Sciatic nerve (tissue), 2 donors: ENCODE results near the gene PRRC2B. TPM values are rescaled to one million over a fixed set of nuclear protein-coding genes. Genes with fewer than 3 reads are reported as not detected.

ENCODE experiments used
- ATAC-seq: fragments of 200-7000 bp; cut with Tn5 transposase; one replicate; pipeline ENCODE4 v1.9.1; 2020; ENCODE audit warnings: mild to moderate bottlenecking, moderate library complexity
- DNase-seq: peaks from one replicate; pipeline ENCODE4 v3.0.0-alpha.2; 2020; ENCODE audit warnings: low spot score
- intact Hi-C: fragments of 100-400 bp; cut with DNase I; formaldehyde crosslinking; loops from one replicate; pipeline ENCODE4 v1.14.2; 2022
- total RNA-seq: library from RNA; stranded (reverse); fragmentation: NEBNext Ultra II Directional; extraction: Animal tissue kit (Norgen Biotek cat#: 25700); gene quantifications from one replicate; pipeline ENCODE4 v1.2.1, GENCODE V29; 2021
- donor health status: DM: no; HTN: no; CAD: no.
- donor health status: DM: no; HTN: no; CAD: no.

PRRC2B gene
- total RNA-seq, 1 donor from 2014 or later = 252 TPM

- DNase-seq = peak; percentile 77
- ATAC-seq = peak; percentile 82
- intact Hi-C loops = no loop called here
These were observed 29.3 kb downstream of the PRRC2B start for GRCh38 chr9:131423171-131423581.

GRCh38 chr9:131426545-131426944 is 32.7 kb downstream of the PRRC2B start:
- DNase-seq (no peak), ATAC-seq (no peak)
- intact Hi-C loops = no loop called here

GRCh38 chr9:131429121-131430012 is 35.5 kb downstream of the PRRC2B start:
- intact Hi-C loops = no loop called here
- ATAC-seq (no peak), DNase-seq (no peak)

- intact Hi-C loops = no loop called here
These were observed 38.2 kb downstream of the PRRC2B start for GRCh38 chr9:131432050-131432449.

GRCh38 chr9:131432597-131433301 is 38.9 kb downstream of the PRRC2B start:
- intact Hi-C loops = no loop called here

More at GRCh38 chr9:131432050-131432449, 38.2 kb downstream of the PRRC2B start:
- no peak for ATAC-seq
- DNase-seq = no peak

GRCh38 chr9:131433302-131433854 is 39.5 kb downstream of the PRRC2B start:
- intact Hi-C loops = no loop called here
- DNase-seq = no peak
- ATAC-seq = no peak

More at GRCh38 chr9:131432597-131433301, 38.9 kb downstream of the PRRC2B start:
- ATAC-seq (no peak), DNase-seq (no peak)

- intact Hi-C loops = no loop called here
- DNase-seq (no peak), ATAC-seq (no peak)
These were observed 40.8 kb downstream of the PRRC2B start for GRCh38 chr9:131434673-131435072.

GRCh38 chr9:131436376-131436775 is 42.5 kb downstream of the PRRC2B start:
- peak; percentile 95 for ATAC-seq
- intact Hi-C loops = no loop called here
- DNase-seq = no peak

GRCh38 chr9:131436865-131437271 is 43.0 kb downstream of the PRRC2B start:
- ATAC-seq (no peak), DNase-seq (no peak)
- intact Hi-C loops = no loop called here

- no peak for ATAC-seq
- intact Hi-C loops = no loop called here
- peak; percentile 22 for DNase-seq
These were observed 44.3 kb downstream of the PRRC2B start for GRCh38 chr9:131438190-131438589.

- intact Hi-C loops = no loop called here
- DNase-seq = no peak
- ATAC-seq = no peak
These were observed 45.3 kb downstream of the PRRC2B start for GRCh38 chr9:131439224-131439623.

GRCh38 chr9:131441441-131441840 is 47.6 kb downstream of the PRRC2B start:
- DNase-seq = no peak
- intact Hi-C loops = no loop called here

GRCh38 chr9:131442351-131442750 is 48.5 kb downstream of the PRRC2B start:
- DNase-seq (no peak), ATAC-seq (no peak)
- intact Hi-C loops = no loop called here

More at GRCh38 chr9:131441441-131441840, 47.6 kb downstream of the PRRC2B start:
- ATAC-seq = no peak

GRCh38 chr9:131443648-131444047 is 49.8 kb downstream of the PRRC2B start:
- no peak for DNase-seq
- ATAC-seq = no peak
- intact Hi-C loops = no loop called here

- intact Hi-C loops = no loop called here
- no peak for ATAC-seq
- no peak for DNase-seq
These were observed 52.4 kb downstream of the PRRC2B start for GRCh38 chr9:131446276-131446675.

GRCh38 chr9:131447148-131447547 is 53.3 kb downstream of the PRRC2B start:
- ATAC-seq (no peak), DNase-seq (no peak)
- intact Hi-C loops = no loop called here

GRCh38 chr9:131447600-131447999 is 53.7 kb downstream of the PRRC2B start:
- no peak for ATAC-seq
- DNase-seq = no peak
- intact Hi-C loops = no loop called here

- intact Hi-C loops = no loop called here
- no peak for ATAC-seq
- no peak for DNase-seq
These were observed 54.9 kb downstream of the PRRC2B start for GRCh38 chr9:131448818-131449217.

- ATAC-seq (no peak), DNase-seq (no peak)
- intact Hi-C loops = no loop called here
These were observed 55.4 kb downstream of the PRRC2B start for GRCh38 chr9:131449276-131449675.

- no peak for ATAC-seq
- intact Hi-C loops = no loop called here
- DNase-seq = no peak
These were observed 60.1 kb downstream of the PRRC2B start for GRCh38 chr9:131454028-131454427.
